ENCODE results near the gene IGF1R. TPM values are rescaled to one million over a fixed set of nuclear protein-coding genes. Genes with fewer than 3 reads are reported as not detected.

IGF1R gene
- total and polyA plus RNA-seq, 2 of the 8 experiments (the other 6 are each of a cell fraction or from before 2014, with no cell fraction given): 32.9 to 109 TPM

GRCh38 chr15:98923171-98923570, 274.8 kb downstream of the IGF1R start (continued):
- TF ChIP-seq CBX8 (IDR thresholded peaks at IDR 0.05; ENCODE audit: borderline replicate concordance, low read depth, low read length): no peak
- no peak for TF ChIP-seq JUN (IDR thresholded peaks at IDR 0.05; ENCODE audit: low read depth, low read length)
